GM18511 (cell line): ENCODE data around the gene HSD3B1.

ENCODE experiments used
- ATAC-seq: cut with Tn5 transposase; IDR thresholded peaks from one replicate; pipeline ENCODE4 v1.9.1; 2021; ENCODE audit warnings: mild to moderate bottlenecking, moderate library complexity; ENCODE audit not compliant: unreplicated experiment

HSD3B1 gene

DNA sequence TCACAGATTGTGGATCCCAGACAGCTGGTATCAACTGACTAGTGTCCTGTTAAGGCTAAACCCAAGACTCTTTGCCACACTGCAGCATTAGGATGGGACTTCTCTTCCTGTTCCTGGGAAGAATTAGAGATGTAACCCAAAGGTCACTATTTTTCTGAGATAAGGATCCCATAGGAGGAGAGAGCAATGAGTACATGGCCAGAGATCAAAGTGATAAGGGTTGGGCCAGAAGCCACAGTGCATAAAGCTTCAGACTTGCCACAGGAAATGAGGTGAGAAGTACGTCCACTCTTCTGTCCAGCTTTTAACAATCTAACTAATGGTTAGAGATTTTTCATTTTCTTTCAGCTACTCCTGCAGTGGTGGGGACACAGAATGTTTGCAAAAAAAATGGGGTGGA lies at the start of gene HSD3B1:
HSD3B1 (plus strand) TSS at position 270 of the 400 bp plus-strand sequence. CDS start 267 bp downstream, outside the sequence.
- no peak for ATAC-seq

DNA sequence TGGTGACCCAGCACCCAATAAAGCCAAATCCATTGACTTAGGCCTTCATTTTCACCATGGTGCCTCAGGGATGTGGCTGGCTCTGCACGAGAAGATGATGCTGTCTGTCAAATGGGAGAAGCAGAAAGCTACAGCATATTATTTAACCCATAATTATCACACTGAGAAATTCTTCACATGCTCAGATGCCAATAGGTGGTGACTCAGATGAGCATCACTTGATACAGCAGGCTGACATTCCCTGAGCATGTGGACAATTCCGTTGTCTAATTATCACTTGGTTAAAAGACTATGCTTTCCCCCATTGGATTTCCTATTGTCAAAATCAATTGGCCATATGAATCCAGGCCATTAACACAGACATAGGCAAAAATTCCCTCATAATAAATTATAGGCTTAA lies 44.0 kb upstream of the HSD3B1 start:
- ATAC-seq = no peak

DNA sequence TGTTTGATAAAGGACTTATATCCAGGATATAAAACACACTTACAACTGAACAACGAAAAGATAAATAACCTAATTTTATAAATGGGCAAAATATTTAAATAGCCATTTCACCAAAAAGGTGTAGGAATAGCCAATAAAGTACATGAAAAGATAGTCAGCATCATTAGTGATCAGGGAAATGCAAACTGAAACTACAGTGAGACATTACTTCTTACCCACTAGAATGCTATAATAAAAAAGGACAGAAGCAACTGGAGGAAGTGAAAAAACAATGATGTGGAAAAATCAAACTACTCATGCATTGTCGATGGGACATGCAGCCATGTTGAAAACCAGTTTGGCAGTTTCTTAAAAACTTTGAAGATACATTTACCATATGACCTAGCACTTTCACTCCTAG lies 43.4 kb upstream of the HSD3B1 start:
- ATAC-seq = no peak

DNA sequence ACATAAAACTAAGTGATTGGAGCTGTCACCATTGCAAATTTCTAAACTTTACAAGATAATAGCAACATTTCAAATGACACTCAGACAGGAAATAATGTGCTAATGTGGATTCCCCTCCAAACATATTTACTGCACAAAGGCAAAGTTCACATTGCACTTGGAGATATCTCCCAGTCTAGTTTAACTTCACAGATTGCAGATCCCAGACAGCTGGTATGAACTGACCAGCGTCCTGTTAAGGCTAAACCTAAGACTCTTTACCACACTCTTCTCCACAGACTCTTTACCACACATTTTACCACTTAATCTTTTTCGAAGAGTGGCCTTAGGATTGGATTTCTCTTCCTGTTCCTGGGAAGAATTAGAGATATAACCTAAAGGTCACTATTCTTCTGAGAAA lies 40.6 kb upstream of the HSD3B1 start:
- no peak for ATAC-seq

DNA sequence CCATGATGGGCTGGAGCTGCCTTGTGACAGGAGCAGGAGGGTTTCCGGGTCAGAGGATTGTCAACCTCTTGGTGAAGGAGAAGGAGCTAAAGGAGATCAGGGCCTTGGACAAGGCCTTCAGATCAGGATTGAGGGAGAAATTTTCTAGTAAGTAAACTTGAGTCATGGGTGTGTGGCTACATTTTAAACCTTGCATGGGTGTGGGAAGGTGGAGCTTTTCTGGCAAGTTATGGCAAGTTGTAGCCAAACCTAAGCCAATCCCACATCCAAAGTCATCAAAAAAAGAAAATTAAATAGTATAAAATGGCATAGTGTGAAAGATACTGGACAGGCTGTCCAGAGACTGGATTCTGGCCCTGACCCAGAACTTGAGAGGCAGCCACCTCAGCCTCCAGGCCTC lies 39.8 kb upstream of the HSD3B1 start:
- ATAC-seq = no peak

DNA sequence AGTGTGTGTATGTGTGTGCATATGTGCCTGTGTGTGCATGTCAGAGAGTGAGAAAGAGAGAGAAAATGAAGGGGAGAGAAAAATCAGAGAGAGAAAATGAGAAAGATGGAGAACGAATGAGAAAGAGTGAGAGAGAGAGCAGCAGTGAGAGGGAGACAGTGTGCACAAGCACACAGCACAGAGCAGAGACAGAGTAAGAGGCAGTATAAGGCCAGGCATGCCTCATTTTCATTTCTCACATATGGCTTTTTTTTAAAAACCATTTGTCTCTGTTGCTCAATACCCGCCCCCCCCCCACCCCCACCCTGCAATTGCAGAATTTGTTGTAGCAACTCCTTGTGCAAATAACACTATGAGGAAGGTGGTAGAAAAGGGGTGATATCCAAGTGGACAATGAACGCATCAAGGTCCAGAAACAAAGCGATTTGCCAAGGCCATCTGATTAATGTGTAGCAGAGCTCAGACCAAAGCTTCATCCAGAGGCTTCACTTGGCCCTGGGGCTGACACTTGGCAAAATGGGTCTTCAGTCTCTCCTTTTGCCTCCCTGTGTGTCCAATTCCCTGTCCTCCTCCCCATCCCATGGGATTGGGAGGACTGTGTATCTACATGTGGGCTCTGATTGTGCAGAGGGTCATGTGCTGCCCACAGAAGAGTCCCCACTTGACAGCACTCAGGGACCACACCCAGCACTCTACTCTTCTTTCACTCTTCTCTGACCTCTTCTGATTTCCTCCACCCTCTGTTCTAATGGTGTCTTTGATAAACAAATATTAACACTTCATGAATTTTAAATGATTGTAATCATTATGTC lies 38.9 kb upstream of the HSD3B1 start:
- no peak for ATAC-seq

DNA sequence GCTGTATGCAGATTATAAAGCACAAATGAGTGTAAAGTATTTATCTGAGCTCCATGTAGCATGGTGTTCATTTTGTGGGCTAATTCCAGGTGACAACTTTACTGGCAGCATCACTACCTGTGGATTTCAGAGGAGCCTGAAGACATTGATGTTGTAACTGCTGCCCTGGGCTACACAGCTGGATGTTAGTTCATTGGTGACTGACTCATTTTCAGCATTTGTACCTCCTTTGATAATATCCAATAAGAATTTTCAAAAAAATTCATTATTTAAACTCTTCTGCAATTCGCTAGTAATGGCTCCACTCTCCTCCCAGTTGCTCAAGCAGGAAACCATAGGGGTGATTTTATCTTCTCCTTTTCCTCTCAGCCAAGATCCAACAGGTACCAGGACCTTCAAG lies 37.3 kb upstream of the HSD3B1 start:
- no peak for ATAC-seq

DNA sequence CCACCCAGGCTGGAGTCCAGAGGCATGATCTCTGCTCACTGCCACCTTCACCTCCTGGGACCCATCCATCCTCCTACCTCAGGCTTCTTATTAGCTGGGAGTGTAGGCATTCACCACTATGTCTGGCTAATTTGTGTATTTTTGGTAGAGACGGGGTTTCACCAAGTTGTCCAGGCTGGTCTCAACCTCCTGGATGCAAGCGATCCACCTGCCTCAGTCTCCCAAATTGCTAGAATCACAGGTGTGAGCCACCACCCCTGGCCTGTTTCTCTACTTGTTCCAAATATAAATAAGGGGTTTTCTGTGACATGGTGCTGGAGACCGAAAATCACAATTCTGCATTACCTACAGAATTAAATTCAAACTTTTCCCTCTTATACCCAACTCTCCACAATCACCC lies 36.6 kb upstream of the HSD3B1 start:
- no peak for ATAC-seq

DNA sequence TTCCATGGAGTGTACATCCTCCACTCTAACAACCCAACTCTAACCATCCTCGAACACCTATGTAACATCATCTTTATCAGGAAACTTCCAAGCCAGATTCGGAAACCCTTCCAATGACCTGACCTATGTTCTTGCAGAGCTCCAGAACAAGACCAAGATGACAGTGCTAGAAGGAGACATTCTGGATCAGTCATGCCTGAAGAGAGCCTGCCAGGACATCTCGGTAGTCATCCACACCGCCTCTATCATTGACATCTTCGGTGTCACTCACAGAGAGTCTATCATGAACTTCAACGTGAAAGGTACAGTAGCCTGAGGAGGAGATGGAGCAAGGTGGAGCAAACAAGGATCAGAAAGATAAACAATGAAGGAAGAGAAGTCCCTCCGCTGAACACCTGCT lies 36.1 kb upstream of the HSD3B1 start:
- no peak for ATAC-seq

DNA sequence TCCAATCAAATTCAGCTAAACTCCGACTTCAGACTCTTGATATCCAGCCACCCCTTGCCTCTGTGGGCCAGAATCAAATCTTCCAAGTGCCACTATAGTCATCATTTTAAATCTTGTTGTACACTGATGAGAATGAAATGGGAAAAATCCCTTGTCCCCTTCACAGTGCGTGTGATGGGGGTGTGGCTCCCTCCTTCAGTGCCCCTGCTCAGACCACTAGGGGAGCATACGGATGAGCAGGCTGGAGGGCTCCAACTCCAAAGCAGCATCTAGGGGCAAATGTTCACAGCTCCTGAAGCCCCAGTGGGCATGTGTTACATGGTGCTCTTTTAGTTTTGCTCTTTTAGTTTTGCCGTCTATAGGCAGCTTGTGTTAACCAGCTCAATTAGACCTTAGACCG lies 35.4 kb upstream of the HSD3B1 start:
- no peak for ATAC-seq

DNA sequence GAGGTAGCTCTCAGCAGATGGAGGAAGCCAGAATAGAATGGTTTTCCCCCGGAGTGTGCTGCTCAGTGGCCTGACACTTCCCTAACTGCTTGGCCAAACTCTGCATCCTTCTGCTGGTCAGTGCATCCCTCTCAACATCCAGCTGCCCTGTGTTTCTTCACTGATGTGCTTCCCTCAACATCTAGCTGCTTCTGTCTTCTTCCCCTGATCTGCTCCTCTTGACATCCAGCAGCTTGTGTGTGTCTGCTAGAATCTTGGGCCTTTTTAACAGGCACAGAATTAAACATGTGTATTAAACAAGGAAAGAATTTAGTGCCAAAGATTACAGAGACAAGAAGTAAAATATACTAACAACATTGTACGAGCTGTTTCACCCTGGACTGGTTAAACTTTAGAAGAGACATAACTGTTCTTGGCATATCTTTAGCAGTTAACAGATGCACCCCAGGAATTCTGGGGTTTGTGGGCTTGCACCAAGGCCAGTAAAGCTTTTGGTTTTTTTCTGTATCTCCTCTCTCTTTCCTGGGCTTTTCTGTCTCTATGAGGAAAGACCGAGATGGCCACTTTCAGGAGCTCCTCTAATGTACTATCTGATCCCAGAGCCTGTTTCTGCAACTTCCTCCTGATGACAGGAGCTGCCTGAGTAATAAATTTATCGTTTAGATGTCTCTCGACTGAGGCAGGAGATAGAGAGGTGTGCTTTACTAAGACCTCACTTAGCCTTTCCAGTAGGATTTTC lies 34.8 kb upstream of the HSD3B1 start:
- no peak for ATAC-seq

DNA sequence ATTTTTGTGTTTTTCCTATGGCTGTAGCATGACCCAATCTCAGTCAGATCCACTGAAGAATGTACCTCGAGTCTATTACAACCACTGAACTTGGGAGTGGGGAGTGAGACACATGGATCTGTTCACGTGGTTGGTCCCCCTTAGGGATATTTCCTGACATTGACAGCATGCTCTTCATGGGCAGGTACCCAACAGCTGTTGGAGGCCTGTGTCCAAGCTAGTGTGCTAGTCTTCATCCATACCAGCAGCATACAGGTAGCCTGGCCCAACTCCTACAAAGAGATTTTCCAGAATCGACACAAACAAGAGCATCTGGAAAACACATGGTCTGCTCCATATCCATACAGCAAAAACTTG lies 34.2 kb upstream of the HSD3B1 start:
- ATAC-seq = no peak

DNA sequence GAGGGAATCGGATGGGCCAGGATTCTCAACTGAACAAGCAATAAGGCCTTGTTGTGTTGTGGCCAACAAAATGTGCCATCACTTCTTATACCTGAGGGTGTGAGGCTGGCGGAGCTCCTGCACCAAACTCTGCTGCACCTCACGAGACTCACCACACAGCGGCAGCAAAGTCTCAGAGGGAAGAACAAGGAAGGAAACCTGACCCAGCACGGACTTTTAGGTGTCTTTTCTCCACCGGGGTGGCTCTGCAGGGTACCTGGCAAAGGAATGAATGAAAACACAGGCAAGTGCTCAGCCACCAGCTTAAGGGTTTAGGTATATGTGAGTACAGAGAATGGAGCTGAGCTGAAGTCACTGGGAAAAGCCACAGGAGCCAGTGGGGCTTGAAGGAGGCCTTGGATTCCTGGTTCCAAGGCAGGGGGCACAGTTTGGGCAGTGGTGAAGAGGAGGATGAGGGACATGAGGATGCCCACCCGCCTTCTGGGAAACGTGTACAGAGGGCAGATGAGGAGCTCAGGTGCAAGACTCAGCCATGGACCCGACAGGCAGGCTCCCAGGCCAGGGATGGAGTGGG lies 31.1 kb upstream of the HSD3B1 start:
- peak; percentile 95 for ATAC-seq

DNA sequence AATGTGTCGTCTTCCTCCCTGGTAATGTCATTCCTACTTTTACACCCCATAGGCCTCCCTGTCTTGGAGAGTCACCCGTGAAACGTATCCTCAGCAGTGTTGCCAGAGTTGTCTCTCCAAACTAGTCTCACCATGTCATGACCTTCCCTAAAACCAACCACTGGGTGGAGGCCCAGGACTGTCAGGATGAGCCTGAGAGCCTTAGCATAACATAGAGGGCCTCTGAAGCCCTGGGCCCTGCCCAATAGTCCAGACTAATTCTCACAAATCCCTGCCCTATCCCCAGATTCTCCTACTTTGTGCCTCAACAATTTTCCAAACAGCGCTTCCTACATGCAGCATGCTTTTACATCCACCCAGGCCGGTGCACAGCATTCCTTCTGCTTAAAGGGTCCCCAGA lies 29.3 kb upstream of the HSD3B1 start:
- ATAC-seq = no peak

DNA sequence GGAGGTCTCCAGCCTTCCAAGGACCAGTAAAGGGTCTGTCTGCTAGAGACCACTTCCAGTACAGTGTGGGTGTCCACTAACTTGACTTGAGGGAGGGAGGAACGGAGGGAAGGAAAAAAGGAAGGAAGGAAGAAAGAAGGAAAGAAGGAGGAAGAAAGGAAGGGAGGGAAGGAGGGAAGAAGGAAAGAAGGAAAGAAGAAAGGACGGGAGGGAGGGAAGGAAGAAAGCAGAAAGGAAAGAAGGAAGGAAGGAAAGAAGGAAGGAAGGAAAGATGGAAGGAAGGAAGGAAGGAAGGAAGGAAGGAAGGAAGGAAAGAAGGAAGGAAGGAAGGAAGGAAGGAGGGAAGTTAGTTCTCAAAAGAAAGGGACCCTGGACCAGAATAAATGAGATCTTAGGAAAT lies 26.8 kb upstream of the HSD3B1 start:
- no peak for ATAC-seq

DNA sequence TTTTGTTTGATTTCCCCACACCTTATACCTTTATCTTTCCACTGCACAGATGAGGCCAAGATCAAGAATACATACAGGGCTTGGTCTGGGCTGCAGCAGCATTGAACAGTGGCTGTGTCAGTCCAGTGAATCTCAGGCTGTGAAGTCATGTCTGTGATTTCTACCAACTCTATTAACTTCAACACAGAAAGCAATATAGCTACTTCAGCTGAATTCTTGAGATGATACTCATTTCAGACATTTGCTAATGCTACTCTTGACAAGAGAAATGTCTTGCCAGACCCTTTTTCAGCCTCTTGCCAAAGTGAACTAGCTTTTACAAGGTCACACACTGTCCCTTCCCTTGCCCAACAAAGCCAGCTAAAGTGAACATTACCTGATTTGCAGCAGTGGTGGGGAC lies 25.1 kb upstream of the HSD3B1 start:
- no peak for ATAC-seq

DNA sequence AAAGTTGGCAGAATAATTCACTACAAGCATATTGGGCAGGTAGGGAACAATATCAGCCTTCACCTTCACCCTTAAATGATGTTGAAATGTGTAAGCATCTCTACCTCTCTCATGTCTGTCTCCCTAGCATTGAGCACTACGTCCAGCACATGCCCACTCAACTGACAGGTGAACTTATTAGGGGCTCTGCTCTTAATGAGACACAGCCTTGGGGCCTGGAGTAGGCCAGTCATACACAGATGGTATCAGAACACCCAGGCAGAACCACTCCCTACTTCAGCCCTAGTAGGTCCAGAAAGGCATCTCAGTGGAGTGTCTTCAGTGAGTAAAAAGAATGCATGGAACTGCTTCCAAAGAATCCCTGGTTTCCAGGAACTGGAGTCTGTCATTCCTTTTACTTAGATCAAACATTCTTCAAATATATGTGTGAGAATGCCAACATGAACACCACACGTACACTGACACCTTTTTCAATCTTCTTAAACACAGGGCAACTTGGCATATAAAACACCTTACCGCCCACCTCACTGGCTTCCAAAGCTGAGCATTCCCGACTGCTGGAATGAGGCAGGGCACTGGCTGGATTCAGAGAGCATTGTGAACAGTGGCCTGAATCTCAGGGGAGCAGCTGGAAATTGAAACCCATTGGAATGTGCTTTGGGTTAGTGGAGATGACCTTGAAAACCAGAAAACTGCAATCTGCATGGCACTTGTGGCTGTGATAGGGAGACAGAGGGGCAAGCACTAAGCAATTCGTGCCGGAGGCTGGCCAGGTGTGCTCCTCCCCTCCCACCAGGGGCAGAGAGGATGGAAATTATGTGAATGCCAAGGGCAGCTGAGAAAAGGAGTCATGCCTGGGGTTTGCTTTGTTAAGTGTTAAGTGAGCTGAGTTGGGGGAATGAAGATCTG lies 24.2 kb upstream of the HSD3B1 start:
- no peak for ATAC-seq

DNA sequence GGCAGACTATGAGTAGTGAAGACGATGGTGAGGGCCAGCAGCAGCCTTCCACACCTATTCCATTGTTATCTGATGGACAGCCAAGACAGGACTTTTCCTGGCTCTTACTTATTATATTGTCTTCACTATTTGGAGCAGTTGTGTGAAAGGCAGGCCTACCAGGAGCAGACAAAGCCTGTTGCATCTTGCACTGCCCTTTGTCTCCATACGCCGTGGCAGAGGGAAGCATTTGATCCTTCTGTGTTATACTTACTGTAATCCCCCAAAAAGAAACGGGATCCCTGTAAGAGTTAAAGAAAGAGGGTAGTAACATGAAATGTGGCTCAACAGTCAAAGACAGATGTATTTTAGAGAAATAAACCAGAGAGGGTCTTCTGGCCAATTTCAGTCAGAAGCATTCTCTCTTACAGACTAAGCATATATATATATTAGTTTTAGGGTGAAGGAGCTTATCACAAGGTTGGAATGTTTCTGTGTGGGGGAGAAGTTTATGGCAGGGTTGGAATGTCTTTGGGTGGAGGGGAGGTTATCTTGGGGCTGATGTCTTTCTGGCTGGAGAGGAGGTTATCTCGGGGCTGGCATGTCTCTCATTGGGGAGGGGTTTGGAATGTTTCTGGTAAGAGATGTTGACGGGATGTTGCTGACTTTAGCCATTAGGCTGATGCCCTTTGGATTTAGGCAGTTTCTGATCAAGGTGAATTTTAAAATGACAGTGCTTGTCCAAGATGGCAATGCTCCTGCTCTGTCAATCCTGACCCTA lies 23.4 kb upstream of the HSD3B1 start:
- no peak for ATAC-seq

DNA sequence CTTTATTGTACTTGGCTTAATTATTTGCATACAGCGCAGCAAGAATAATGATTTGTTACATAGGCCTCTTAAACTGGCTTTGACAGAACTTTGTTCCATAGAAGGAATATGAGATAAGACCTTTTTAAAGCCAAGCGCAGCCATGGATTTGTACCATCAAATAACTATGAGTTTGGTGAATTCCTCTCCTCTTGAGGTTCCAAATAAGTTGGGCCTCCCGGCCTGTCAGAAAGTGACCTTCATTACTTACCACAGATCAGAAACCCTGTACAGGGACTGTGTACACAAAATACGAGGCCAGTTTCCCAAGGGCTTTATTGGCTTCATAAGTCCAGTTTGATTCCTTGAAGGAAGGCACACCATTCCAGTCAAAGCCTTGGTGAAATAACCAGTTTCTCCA lies 21.8 kb upstream of the HSD3B1 start:
- ATAC-seq = no peak

DNA sequence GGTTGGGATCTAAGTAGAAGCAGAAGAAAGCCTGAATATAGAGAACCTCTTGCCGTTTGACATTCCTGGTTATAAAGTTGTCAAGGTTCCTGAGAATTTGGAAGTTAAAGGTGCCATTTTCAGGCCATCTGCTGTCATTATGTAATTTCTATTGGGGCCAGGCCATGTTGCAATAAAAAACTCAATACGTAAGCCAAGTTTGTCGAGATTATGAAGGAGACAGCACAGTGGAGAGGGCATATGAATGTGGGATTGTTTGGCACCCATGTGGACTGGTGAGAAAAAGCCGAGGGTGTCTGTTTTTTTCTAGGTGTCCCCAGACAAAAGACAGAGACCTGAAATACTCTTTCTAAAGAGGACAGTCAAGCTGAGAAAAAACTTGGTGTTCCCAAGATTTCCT lies 18.8 kb upstream of the HSD3B1 start:
- ATAC-seq = no peak
